Smooth muscle cell (in vitro differentiated cells): ENCODE measurements around the gene POMGNT1. TPM values are rescaled to one million over a fixed set of nuclear protein-coding genes. Genes with fewer than 3 reads are reported as not detected.

ENCODE experiments used
- DNase-seq: peaks from one replicate; lab custom pipeline; 2025; ENCODE audit not compliant: unreplicated experiment; lab: John Stamatoyannopoulos, UW
- H2AFZ ChIP-seq: fragments of 200-600 bp; sonication (generic); 2 replicates; pipeline ENCODE4 v1.6.0; 2016; ENCODE audit warnings: antibody characterized with exemption, low read depth, mild to moderate bottlenecking
- H3F3A ChIP-seq: fragments of 200-600 bp; sonication (generic); 2 replicates; pipeline ENCODE4 v1.6.0; 2017; ENCODE audit warnings: antibody characterized with exemption, low read depth
- H3K27ac ChIP-seq: fragments of 200-600 bp; sonication (generic); 2 replicates; pipeline ENCODE4 v1.5.1; 2016; ENCODE audit warnings: low read depth, mild to moderate bottlenecking
- H3K27me3 ChIP-seq: fragments of 200-600 bp; sonication (generic); 2 replicates; pipeline ENCODE4 v1.6.1; 2016; ENCODE audit warnings: low read depth, mild to moderate bottlenecking
- H3K36me3 ChIP-seq: fragments of 200-600 bp; sonication (generic); 2 replicates; pipeline ENCODE4 v1.5.1; 2016; ENCODE audit warnings: low read depth
- H3K4me1 ChIP-seq: fragments of 200-600 bp; sonication (generic); 2 replicates; pipeline ENCODE4 v1.5.1; 2016; ENCODE audit warnings: low read depth
- H3K4me2 ChIP-seq: fragments of 200-600 bp; sonication (generic); 2 replicates; pipeline ENCODE4 v1.6.0; 2016; ENCODE audit warnings: mild to moderate bottlenecking
- H3K4me3 ChIP-seq: fragments of 200-600 bp; sonication (generic); 2 replicates; pipeline ENCODE4 v1.5.1; 2016; ENCODE audit warnings: mild to moderate bottlenecking
- H3K79me2 ChIP-seq: fragments of 200-600 bp; sonication (generic); 2 replicates; pipeline ENCODE4 v1.6.0; 2016; ENCODE audit warnings: low read depth, mild to moderate bottlenecking
- H3K9ac ChIP-seq: fragments of 200-600 bp; sonication (generic); 2 replicates; pipeline ENCODE4 v1.6.0; 2016; ENCODE audit warnings: low read depth
- H3K9me3 ChIP-seq: fragments of 200-600 bp; sonication (generic); replicated peaks from 2 replicates; pipeline ENCODE4 v1.5.1; 2016; ENCODE audit warnings: low read depth
- H4K20me1 ChIP-seq: fragments of 200-600 bp; sonication (generic); 2 replicates; pipeline ENCODE4 v1.6.0; 2016; ENCODE audit warnings: low read depth
- WGBS: methylation state at CpG from one replicate; pipeline ENCODE4 v1.1.7; 2016; ENCODE audit warnings: low lambda C conversion rate; 5-methylcytosine and 5-hydroxymethylcytosine counted together
- polyA plus RNA-seq: library from polyadenylated mRNA; unstranded; fragments of >200 nt; fragmentation: Nextera tagmentation; extraction: Ambion mirVana; gene quantifications from 2 replicates; pipeline ENCODE4 v1.2.1, GENCODE V29; 2016
- total RNA-seq: library from RNA; depleted of rRNA; stranded (reverse); fragments of >200 nt; gene quantifications from 2 replicates; pipeline ENCODE4 v1.2.3, GENCODE V29; 2014
- TF ChIP-seq, protein P1 (sequence below): fragments of 200-600 bp; sonication (generic); IDR thresholded peaks from 2 replicates; pipeline ENCODE4 v1.5.1; 2017; ENCODE audit warnings: borderline replicate concordance, mild to moderate bottlenecking, antibody characterized with exemption; ENCODE audit not compliant: insufficient read depth, poor library complexity, severe bottlenecking

The POMGNT1 gene
- total and polyA plus RNA-seq, 2 experiments from 2014 or later = 39.4 to 72.4 TPM

- H3K36me3 ChIP-seq = no peaks in the 10 kb centered on the region
- DNase-seq = no peak
- TF ChIP-seq, protein P1, sequence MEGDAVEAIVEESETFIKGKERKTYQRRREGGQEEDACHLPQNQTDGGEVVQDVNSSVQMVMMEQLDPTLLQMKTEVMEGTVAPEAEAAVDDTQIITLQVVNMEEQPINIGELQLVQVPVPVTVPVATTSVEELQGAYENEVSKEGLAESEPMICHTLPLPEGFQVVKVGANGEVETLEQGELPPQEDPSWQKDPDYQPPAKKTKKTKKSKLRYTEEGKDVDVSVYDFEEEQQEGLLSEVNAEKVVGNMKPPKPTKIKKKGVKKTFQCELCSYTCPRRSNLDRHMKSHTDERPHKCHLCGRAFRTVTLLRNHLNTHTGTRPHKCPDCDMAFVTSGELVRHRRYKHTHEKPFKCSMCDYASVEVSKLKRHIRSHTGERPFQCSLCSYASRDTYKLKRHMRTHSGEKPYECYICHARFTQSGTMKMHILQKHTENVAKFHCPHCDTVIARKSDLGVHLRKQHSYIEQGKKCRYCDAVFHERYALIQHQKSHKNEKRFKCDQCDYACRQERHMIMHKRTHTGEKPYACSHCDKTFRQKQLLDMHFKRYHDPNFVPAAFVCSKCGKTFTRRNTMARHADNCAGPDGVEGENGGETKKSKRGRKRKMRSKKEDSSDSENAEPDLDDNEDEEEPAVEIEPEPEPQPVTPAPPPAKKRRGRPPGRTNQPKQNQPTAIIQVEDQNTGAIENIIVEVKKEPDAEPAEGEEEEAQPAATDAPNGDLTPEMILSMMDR = no peak
- no peak overlapping the region for H3K4me3 ChIP-seq
- WGBS = 96% methylated on average over 9 of the region's 9 CpGs
- H3F3A ChIP-seq = no peaks in the 10 kb centered on the region
- H2AFZ ChIP-seq = no peak overlapping the region
- H3K4me1 ChIP-seq = no peaks in the 10 kb centered on the region
- no peaks in the 10 kb centered on the region for H4K20me1 ChIP-seq
- no peaks in the 10 kb centered on the region for H3K79me2 ChIP-seq
- no peaks in the 10 kb centered on the region for H3K9me3 ChIP-seq
- H3K27ac ChIP-seq = no peak overlapping the region
- no peak overlapping the region for H3K4me2 ChIP-seq
- no peaks in the 10 kb centered on the region for H3K27me3 ChIP-seq
- no peak overlapping the region for H3K9ac ChIP-seq
These were observed 7.1 kb downstream of the POMGNT1 start for GRCh38 chr1:46191033-46191701.

GRCh38 chr1:46190539-46190938 is 7.7 kb downstream of the POMGNT1 start:
- H3K4me1 ChIP-seq = no peaks in the 10 kb centered on the region
- DNase-seq = no peak
- no peaks in the 10 kb centered on the region for H3F3A ChIP-seq
- no peak overlapping the region for H2AFZ ChIP-seq
- H3K4me2 ChIP-seq = no peak overlapping the region
- H3K27ac ChIP-seq = no peak overlapping the region
- no peak overlapping the region for H3K4me3 ChIP-seq
- H3K27me3 ChIP-seq = no peaks in the 10 kb centered on the region
- no peak overlapping the region for H3K9ac ChIP-seq
- H3K79me2 ChIP-seq = no peaks in the 10 kb centered on the region
- H4K20me1 ChIP-seq = no peaks in the 10 kb centered on the region
- no peaks in the 10 kb centered on the region for H3K36me3 ChIP-seq
- WGBS = 89% methylated on average over 3 of the region's 3 CpGs
- TF ChIP-seq, protein P1 = no peak
- no peaks in the 10 kb centered on the region for H3K9me3 ChIP-seq

DNA sequence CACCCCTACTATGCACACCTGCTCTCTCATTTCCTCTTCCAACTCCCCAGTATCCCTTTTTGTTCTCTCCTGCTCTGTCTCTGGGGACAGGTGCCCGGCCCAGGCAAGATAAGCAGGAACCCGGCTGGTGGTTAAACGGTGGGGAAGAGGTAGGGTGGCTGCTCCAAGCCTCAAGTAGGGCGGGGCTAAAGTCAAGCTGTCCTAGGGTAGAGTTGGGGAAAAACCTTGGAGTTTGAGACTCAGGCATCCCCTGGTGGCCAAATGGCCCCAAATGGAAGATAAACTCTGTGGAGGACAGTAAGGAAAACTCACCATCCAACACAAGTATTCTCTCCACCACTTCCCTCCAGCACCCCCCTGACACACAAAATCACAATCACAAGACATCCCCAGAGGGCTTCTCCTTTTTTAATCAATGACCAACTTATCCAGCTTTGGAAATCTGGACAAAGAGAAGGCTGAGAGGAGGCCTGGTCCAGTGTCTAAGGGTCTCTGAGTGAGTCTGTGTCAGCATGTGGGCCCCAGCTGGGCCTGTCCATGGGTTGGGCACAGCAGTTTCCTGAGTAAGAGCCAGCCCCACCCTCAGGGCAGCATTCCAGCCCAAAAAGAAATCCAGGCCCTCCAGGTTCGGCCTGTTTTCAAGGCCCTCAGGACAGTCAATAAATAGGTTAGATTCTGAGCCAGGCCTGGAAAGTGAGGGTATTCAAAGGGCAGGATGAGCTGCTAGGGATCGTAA is 9.8 kb downstream of the POMGNT1 start:
- Histone ChIP-seq H3K4me2 (no peak overlapping the region), H3K36me3 (no peaks in the 10 kb centered on the region), H3F3A (peaks cover 12% of the 10 kb centered on the region), H3K4me3 (no peak overlapping the region), H3K79me2 (no peaks in the 10 kb centered on the region), H3K27me3 (no peaks in the 10 kb centered on the region), H3K9ac (no peak overlapping the region), H3K9me3 (no peaks in the 10 kb centered on the region), H2AFZ (no peak overlapping the region), H3K27ac (no peak overlapping the region), H3K4me1 (peaks cover 6% of the 10 kb centered on the region), H4K20me1 (no peaks in the 10 kb centered on the region)
- no peak for DNase-seq
- WGBS = 81% methylated on average over 6 of the region's 6 CpGs
- TF ChIP-seq, protein P1 = no peak
